Vagina (tissue), 2 donors: ENCODE measurements around the gene UACA. TPM values are rescaled to one million over a fixed set of nuclear protein-coding genes. Genes with fewer than 3 reads are reported as not detected.

Experiments used
- DNase-seq, 2 donors: peaks; one replicate each; pipeline ENCODE4 v3.0.0-alpha.2; 2017; ENCODE audit errors: extremely low spot score in 2 of 2
- H3K27ac ChIP-seq: fragments of 200-600 bp; sonication (generic); one replicate; pipeline ENCODE4 v1.5.1; 2019
- H3K27me3 ChIP-seq: fragments of 200-600 bp; sonication (generic); one replicate; pipeline ENCODE4 v1.5.1; 2019
- H3K36me3 ChIP-seq, 2 donors: fragments of 200-600 bp; sonication (generic); one replicate each; pipeline ENCODE4 v1.5.1; 2017 to 2019
- H3K4me1 ChIP-seq: fragments of 200-600 bp; sonication (generic); one replicate; pipeline ENCODE4 v1.5.1; 2019
- H3K4me3 ChIP-seq, 2 donors: fragments of 200-600 bp; sonication (generic); 1 replicate in 1 of 2; 2 replicates in 1 of 2; pipeline ENCODE4 v1.5.1; 2016 to 2019
- H3K9me3 ChIP-seq: fragments of 200-600 bp; sonication (generic); one replicate; pipeline ENCODE4 v1.5.1; 2019
- POLR2A ChIP-seq, 2 donors: fragments of 450-650 bp; IDR thresholded peaks; one replicate each; pipeline ENCODE4 v1.6.1; 2017; ENCODE audit warnings: antibody characterized with exemption in 2 of 2, mild to moderate bottlenecking in 2 of 2, moderate library complexity in 2 of 2
- POLR2AphosphoS5 ChIP-seq, 2 donors: sonication (generic); formaldehyde crosslinking; IDR thresholded peaks; one replicate each; pipeline ENCODE4 v1.9.0; 2017; ENCODE audit warnings: antibody characterized with exemption in 2 of 2, mild to moderate bottlenecking in 2 of 2, low read depth in 1 of 2; ENCODE audit not compliant: insufficient read depth in 1 of 2
- intact Hi-C: fragments of 100-400 bp; cut with DNase I; formaldehyde crosslinking; loops from one replicate; pipeline ENCODE4 v1.15.1; 2023
- total RNA-seq: library from RNA; depleted of rRNA; stranded (reverse); fragments of >200 nt; gene quantifications from one replicate; pipeline ENCODE4 v1.2.3, GENCODE V29; 2016
- TF ChIP-seq, protein P1 (sequence below), 3 experiments: fragments of 450-650 bp in 2 of 3; fragments of 200-600 bp in 1 of 3; sonication (generic) in 1 of 3; IDR thresholded peaks; one replicate each; pipeline ENCODE4 v1.5.1; 2017 to 2019; ENCODE audit warnings: antibody characterized with exemption in 3 of 3, mild to moderate bottlenecking in 2 of 3, moderate library complexity in 2 of 3

Gene UACA
- total RNA-seq, 1 donor from 2014 or later, result 40.3 TPM

DNA sequence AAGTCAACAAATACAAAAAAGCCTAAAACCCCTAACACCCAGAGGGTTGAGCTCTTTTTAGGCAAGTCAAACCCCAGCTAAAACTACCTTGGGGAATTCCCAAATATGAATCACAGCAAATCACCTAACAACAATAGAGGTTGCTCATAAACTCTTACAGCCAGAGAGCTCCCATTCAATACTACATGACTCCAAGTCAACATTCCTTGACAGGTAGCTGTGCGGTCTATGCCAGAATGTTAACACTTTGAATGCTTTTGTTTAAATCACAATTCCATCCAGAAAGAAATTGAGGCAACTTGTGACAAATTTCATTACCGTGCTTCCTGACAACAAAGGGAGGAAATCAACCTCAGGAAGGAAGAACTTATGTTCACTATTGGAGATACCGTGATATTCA lies 7.5 kb upstream of the UACA start:
- H3K27me3 ChIP-seq, result no peaks in the 10 kb centered on the region
- no peaks in the 10 kb centered on the region for H3K4me1 ChIP-seq
- H3K36me3 ChIP-seq, result no peaks in the 10 kb centered on the region
- no peaks in the 10 kb centered on the region for H3K9me3 ChIP-seq
- no peak for DNase-seq
- intact Hi-C loops, result no loop called here
- TF ChIP-seq POLR2AphosphoS5 (IDR thresholded peaks at IDR 0.05; ENCODE audit: insufficient read depth in 1 of 2, low read depth in 1 of 2), result peak in 1 of 2 donors; percentile 73
- TF ChIP-seq, protein P1, sequence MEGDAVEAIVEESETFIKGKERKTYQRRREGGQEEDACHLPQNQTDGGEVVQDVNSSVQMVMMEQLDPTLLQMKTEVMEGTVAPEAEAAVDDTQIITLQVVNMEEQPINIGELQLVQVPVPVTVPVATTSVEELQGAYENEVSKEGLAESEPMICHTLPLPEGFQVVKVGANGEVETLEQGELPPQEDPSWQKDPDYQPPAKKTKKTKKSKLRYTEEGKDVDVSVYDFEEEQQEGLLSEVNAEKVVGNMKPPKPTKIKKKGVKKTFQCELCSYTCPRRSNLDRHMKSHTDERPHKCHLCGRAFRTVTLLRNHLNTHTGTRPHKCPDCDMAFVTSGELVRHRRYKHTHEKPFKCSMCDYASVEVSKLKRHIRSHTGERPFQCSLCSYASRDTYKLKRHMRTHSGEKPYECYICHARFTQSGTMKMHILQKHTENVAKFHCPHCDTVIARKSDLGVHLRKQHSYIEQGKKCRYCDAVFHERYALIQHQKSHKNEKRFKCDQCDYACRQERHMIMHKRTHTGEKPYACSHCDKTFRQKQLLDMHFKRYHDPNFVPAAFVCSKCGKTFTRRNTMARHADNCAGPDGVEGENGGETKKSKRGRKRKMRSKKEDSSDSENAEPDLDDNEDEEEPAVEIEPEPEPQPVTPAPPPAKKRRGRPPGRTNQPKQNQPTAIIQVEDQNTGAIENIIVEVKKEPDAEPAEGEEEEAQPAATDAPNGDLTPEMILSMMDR (IDR thresholded peaks at IDR 0.05), result no peak
- TF ChIP-seq POLR2A (IDR thresholded peaks at IDR 0.05), result no peak
- no peak overlapping the region for H3K4me3 ChIP-seq
- no peak overlapping the region for H3K27ac ChIP-seq

DNA sequence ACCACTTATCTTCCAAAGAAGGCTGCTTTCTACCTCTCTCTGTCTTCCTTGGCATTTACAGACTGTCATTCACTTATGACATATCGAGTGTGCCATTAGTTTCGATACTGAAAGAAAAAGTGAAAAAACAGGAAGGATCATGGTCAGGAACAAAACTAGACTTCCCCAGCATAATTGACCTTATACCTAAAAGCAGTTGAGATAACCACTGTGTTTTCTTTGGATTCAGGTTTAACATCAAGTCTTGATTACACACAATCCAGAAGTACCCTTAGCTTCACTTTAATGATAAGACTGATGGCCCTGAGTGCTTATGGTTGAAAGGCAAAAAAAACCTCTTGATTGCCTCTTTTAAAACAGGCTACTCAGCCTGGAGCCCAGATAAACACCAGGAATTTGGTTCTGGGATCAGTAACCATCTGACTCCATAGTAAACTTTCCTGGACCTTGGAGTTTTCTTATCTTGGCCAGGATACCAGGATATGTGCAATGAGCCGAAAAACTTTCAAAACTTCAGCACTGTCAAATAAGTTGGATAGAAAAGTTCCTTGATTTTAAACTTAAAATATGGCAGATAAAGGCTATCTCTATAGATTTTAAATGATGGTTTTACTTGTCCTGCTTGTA lies 5.0 kb upstream of the UACA start:
- TF ChIP-seq, protein P1 (IDR thresholded peaks at IDR 0.05), result no peak
- TF ChIP-seq POLR2AphosphoS5 (IDR thresholded peaks at IDR 0.05; ENCODE audit: insufficient read depth in 1 of 2, low read depth in 1 of 2) (no peak), POLR2A (IDR thresholded peaks at IDR 0.05) (no peak)
- H3K9me3 ChIP-seq, result no peaks in the 10 kb centered on the region
- no peak overlapping the region for H3K4me3 ChIP-seq
- no peak overlapping the region for H3K27ac ChIP-seq
- H3K27me3 ChIP-seq, result no peaks in the 10 kb centered on the region
- intact Hi-C loops, result no loop called here
- no peaks in the 10 kb centered on the region for H3K36me3 ChIP-seq
- H3K4me1 ChIP-seq, result no peaks in the 10 kb centered on the region
- DNase-seq, result no peak

DNA sequence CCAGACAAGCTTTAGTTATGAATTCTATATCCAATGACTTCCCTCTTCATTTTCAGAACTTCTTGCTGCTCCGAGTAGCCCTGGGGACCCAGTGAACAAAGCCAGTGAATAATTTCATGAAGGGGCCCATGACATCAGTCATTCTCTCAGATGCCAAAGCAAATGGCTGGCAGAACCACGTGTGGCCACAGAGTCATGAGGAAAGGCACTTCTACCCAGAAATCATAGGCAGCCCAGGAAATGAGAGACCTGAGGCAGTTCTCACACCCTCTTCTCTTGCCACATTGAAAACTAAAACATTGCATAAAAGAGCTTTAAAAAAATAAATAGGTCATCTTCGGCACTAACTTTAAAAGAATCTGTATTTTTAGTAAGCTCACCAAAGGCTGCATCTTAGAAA lies 4.3 kb upstream of the UACA start:
- TF ChIP-seq, protein P1 (IDR thresholded peaks at IDR 0.05), result no peak
- TF ChIP-seq POLR2A (IDR thresholded peaks at IDR 0.05) (no peak), POLR2AphosphoS5 (IDR thresholded peaks at IDR 0.05; ENCODE audit: insufficient read depth in 1 of 2, low read depth in 1 of 2) (no peak)
- no peak for DNase-seq
- Histone ChIP-seq H3K36me3 (no peaks in the 10 kb centered on the region), H3K27ac (no peak overlapping the region), H3K27me3 (no peaks in the 10 kb centered on the region), H3K9me3 (no peaks in the 10 kb centered on the region), H3K4me3 (no peak overlapping the region), H3K4me1 (no peaks in the 10 kb centered on the region)
- intact Hi-C loops, result no loop called here

DNA sequence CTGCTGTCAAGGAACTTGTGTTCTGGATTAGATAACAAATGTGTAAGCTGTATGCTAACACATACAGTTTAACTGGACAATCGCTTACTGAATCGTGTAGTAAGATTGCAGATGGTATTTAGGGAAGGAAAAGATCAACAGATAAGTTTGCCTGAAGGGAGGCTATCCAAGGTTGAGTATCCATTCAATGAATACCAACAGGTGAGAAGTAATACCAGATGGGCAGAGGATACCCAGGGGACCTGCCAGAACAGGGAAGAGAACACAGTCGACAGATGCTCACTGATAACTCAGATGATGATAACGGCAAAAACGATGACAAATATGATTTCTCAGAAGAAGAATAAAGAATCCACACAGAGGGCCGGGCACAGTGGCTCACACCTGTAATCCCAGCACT lies 3.2 kb upstream of the UACA start:
- intact Hi-C loops, result no loop called here
- Histone ChIP-seq H3K27ac (no peak overlapping the region), H3K27me3 (no peaks in the 10 kb centered on the region), H3K9me3 (no peaks in the 10 kb centered on the region), H3K4me1 (no peaks in the 10 kb centered on the region), H3K36me3 (no peaks in the 10 kb centered on the region), H3K4me3 (no peak overlapping the region)
- TF ChIP-seq, protein P1 (IDR thresholded peaks at IDR 0.05), result no peak
- TF ChIP-seq POLR2A (IDR thresholded peaks at IDR 0.05), result no peak
- no peak for TF ChIP-seq POLR2AphosphoS5 (IDR thresholded peaks at IDR 0.05; ENCODE audit: insufficient read depth in 1 of 2, low read depth in 1 of 2)
- DNase-seq, result no peak

DNA sequence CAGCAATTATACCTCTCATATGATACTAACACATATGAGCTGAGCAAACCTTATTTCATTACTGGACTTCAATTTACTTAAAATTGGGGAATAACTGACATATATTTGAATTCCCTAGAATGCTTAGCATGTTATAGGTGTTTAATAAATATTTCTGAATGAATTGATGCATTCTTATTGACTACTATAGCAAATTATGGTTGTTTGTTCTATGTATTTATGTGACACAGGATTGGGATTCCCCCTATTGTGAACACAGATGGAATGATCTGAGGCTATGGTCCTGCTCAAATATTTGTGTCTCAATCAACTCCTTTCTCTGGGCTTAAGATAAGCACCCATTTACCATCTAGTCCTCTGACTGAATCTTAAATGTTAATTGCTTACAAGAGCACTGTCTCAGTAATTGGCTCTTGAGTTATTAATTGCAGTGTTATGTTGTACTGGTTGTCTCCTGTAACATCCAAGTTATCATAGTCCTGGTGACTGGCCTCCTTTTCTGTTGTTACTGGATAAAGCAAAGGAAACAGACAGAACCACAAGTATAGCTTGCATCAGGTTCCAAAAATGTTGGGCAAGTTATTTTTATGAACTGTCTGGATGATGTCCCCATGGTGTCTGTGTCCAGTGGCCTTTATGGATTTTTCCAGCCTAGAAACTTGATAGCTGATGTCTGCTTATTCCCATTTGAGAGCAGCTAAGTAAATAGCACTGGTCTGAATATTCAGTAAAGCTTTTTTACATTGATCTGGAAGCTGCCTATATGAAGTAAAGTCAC lies 2.3 kb upstream of the UACA start:
- peaks cover 6% of the 10 kb centered on the region for H3K4me1 ChIP-seq
- H3K27me3 ChIP-seq, result no peaks in the 10 kb centered on the region
- TF ChIP-seq POLR2A (IDR thresholded peaks at IDR 0.05) (no peak), POLR2AphosphoS5 (IDR thresholded peaks at IDR 0.05; ENCODE audit: insufficient read depth in 1 of 2, low read depth in 1 of 2) (no peak)
- TF ChIP-seq, protein P1 (IDR thresholded peaks at IDR 0.05), result no peak
- no peak for DNase-seq
- H3K4me3 ChIP-seq, result no peak overlapping the region
- no peaks in the 10 kb centered on the region for H3K9me3 ChIP-seq
- no peaks in the 10 kb centered on the region for H3K36me3 ChIP-seq
- intact Hi-C loops, result no loop called here
- H3K27ac ChIP-seq, result no peak overlapping the region
